ENCODE results near the gene CCL22. TPM values are rescaled to one million over a fixed set of nuclear protein-coding genes. Genes with fewer than 3 reads are reported as not detected.
"Not testable (repeated sequence)": the region's sequence is repeated elsewhere in the genome, so short reads cannot be mapped to it uniquely, and the experiment has no call there.

Gene CCL22
- total RNA-seq, 1 donor from 2014 or later, result not detected

DNA sequence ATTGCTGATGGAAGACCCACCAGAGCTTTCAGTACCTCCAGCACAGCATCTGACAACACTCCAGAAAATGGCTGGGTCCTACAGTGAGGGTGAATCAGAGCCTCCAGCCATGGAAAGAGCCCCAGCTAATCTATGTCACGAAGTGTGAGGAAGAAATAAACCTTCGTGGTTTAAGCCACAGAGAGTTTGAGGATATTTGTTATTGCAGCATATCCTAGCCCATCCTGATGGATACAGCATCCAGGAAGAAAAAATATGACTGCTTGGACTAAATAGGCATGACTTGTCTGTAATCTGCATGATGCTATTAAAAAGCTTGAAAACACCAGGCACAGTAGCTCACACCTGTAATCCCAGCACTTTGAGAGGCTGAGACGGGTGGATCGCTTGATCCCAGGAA is 32.7 kb downstream of the CCL22 start:
- FAIRE-seq, result no peak
- DNase-seq (ENCODE audit: low spot score in 2 of 2), result no peak

GRCh38 chr16:57391708-57392107 is 33.1 kb downstream of the CCL22 start:
- FAIRE-seq, result no peak
- DNase-seq (ENCODE audit: low spot score in 2 of 2), result no peak

DNA sequence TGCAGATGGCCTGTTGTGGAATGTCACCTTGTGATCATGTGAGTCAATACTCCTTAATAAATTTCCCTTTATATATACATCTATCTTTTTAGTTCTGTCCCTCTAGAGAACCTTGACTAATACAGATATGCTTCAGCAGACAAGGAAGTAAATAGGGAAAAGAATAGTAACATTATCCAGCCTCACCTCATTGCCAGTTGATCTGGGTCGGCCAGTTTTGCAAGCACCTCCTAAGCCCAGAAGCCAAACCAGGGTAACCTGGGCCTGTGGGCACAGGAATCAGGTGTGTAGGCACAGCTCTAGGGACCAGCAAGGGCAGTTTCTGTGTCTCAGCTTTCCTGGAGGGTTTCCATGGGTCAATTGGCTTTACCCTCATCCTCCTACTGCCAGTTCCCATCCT is 34.1 kb downstream of the CCL22 start:
- DNase-seq (ENCODE audit: low spot score in 2 of 2) (no peak), FAIRE-seq (no peak)

- FAIRE-seq (no peak), DNase-seq (ENCODE audit: low spot score in 2 of 2) (no peak)
Observed at GRCh38 chr16:57394444-57394843, 35.9 kb downstream of the CCL22 start.

DNA sequence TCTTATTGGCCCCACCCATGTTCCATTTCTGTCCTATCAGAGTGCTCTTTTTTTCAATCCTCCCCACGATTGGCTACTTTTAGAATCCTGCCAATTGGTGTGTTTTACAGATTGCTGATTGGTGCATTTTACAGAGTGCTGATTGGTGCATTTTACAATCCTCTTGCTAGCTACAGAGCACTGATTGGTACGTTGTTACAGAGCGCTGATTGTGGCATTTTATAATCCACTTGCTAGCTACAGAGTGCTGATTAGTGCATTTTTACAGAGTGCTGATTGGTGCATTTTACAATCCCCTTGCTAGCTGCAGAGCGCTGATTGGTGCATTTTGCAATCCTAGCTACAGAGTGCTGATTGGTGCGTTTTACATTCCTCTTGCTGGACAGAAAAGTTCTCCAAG is 36.4 kb downstream of the CCL22 start:
- FAIRE-seq (no peak), DNase-seq (ENCODE audit: low spot score in 2 of 2) (no peak)

- DNase-seq (ENCODE audit: low spot score in 2 of 2) (no peak), FAIRE-seq (no peak)
Observed at GRCh38 chr16:57396786-57397185, 38.2 kb downstream of the CCL22 start.

DNA sequence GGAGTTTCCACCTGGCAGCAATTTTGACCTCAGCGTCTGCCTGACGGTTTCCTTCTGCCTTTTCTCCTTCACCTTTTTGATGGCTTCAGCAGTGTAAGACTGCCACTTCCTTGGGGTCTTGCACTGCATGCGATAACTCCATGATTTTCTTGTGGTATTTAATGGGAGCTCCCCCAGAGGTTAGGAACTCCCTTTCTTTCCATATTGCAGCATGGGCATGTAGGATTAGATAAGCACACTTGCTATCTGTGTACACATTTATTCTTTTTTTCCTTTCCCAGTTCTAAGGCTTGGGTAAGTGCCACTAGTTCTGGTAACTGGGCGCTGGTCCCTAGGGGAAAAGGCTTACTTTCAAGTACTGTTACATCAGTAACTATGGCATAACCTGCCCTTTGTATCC is 38.9 kb downstream of the CCL22 start:
- not testable (repeated sequence) for DNase-seq (ENCODE audit: low spot score in 2 of 2); FAIRE-seq

DNA sequence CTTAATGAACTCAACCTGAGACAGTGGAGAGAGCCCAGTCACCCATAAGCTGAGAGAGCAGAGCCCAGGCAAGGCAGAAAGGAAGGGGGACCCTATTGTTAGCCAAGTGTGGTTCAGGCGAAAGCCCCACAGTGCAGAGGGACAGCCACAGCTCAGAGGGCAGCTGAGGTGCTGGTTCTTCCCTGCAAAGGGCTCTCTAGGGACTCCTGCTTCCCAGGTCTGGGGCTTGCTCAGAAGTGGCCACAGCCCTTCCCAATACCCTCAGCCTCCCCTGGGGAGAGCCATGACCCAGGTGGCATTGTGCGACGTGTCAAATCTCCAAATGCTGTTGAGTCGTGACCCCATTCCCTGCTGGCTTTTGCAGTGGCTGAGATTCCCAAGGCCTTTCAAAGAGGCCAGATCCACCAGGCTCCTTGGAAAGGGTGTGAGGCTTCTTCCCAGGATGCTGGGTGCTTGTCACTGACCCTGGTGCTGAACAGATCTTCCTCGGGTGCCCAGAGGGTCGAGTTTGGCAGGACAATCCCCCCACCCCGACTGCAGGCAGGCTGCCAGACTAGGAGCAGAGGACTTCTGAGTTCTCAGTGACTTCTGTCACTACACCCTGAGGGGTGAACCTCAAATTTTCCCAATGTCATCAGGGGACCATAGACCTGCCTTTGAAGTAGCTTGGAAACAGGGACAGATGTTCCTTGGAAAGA is 43.5 kb downstream of the CCL22 start:
- DNase-seq (ENCODE audit: low spot score in 2 of 2) (no peak), FAIRE-seq (no peak)

DNA sequence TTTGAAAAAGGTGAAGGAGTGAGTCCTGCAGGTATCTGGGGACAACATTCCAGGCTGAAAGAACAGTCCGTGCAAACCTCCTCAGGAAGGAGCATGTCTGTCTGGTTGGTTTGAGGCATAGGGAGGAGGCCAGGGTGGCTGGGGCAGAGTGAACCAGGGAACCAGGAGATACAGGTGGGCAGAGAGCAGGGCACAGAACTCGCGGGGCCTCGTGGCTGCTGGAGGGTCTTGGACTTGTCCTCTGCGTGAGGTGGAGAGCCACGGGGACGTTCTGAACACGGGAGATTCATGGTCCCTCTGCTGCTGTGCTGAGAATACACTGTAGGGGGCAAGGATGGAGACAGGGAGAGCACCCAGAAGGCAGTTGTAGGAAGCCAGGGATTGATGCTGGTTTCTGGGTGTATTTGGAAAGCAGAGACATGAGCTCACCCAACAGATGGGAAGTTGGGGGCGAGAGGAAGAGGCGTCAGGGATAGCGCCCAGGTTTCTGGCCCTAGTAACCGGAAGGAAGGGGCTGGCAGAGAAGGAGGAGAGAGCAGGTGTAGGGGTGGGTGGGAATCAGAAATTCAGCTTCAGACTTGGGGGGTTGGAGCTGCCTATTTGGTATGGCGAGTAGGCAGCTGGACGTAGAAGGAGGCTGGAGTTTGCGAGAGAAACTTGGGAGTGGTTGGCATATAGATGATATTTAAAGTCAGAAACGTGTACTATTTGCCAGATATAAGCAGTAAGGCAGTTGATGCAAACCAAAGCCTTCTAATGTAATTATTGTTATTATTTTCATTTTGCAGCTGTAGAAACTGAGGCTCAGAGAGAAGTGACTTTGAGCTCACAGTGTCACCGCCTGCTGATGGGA is 45.6 kb downstream of the CCL22 start, which contains the start of gene CCL17:
Gene CCL17 (plus strand): TSS at position 803 of the 853 bp plus-strand sequence. CDS start 9,166 bp downstream, outside the sequence.
- FAIRE-seq, result no peak
- no peak for DNase-seq (ENCODE audit: low spot score in 2 of 2)

DNA sequence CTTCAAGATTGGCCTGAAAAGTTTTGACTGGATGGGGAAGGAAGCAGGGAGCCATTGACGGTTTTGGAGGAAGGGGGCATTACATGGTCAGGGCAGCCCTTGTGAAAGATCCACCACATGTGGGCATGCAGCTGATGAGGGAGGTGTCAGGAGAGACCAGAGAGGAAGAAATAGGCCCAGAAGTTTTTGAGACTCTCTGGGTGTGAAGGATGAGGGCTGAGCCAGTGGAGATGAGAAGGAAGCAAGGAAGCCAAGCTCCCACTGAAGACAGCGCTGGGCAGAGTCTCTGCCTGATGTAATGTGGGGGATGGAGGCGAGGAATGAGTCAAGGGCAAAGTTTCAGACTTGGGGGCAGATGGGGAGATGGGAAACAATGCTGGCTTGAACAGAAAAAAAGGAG is 46.5 kb downstream of the CCL22 start:
- DNase-seq (ENCODE audit: low spot score in 2 of 2) (no peak), FAIRE-seq (no peak)

GRCh38 chr16:57406881-57407280 is 48.3 kb downstream of the CCL22 start:
- FAIRE-seq (no peak), DNase-seq (ENCODE audit: low spot score in 2 of 2) (no peak)

- DNase-seq (ENCODE audit: low spot score in 2 of 2) (no peak), FAIRE-seq (no peak)
Observed at GRCh38 chr16:57407521-57408353, 49.2 kb downstream of the CCL22 start.

- no peak for FAIRE-seq
- no peak for DNase-seq (ENCODE audit: low spot score in 2 of 2)
Observed at GRCh38 chr16:57409065-57409464, 50.5 kb downstream of the CCL22 start.

DNA sequence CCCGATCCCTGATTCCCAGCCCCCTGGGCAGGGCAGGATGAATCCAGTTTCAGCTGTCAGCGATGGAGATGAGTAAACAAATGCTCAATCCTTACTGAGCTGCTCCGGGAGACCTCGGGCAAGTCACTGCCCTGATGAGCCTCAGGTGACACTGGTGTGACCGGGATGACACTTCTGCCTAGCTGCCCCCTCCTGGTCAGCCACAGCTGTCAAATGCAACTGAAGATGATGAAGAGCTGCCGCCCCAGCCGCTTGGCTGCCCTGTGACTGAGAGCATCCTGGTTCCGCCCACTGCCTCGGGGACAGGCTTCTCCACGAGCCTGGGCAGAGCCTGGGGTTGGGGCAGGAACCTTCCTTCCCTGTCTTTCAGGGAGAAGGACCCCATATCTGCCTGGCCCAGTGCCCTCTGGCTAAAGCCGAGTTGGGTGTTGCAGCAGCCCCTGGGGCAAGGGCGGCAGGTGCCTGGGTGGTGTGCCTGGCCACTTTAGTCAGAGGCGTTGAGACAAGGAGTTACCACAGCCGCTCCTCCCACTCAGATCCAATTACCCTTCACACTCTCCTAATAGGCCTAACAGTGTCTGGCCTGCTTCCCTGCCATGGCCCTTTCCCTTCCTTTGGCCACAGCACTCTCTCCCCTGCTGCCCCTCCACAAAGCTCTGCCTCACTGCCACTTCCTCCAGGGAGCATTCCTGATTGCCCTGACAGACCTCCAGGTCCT is 51.4 kb downstream of the CCL22 start:
- FAIRE-seq (no peak), DNase-seq (ENCODE audit: low spot score in 2 of 2) (no peak)

GRCh38 chr16:57411362-57411976 is 52.9 kb downstream of the CCL22 start:
- FAIRE-seq (no peak), DNase-seq (ENCODE audit: low spot score in 2 of 2) (no peak)

DNA sequence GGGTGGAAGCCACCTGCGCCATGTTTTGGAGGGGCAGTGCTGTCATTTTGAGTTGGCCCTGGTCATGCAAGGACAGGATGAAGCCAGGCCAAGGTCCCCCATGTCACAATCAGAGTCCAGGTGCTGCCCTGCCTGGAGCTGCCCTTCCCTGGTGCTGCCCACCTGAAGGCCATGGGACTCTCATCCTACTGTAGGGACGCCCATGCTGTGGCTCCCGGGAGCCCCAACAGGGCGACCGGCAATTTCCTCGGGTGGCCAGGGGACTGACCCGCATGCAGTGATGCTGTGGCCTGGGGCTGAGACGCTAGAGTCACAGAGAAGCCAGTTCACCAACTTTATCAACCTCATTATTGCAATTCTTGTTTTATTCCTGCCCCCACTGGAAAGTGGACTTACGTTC is 54.0 kb downstream of the CCL22 start:
- no peak for FAIRE-seq
- no peak for DNase-seq (ENCODE audit: low spot score in 2 of 2)

DNA sequence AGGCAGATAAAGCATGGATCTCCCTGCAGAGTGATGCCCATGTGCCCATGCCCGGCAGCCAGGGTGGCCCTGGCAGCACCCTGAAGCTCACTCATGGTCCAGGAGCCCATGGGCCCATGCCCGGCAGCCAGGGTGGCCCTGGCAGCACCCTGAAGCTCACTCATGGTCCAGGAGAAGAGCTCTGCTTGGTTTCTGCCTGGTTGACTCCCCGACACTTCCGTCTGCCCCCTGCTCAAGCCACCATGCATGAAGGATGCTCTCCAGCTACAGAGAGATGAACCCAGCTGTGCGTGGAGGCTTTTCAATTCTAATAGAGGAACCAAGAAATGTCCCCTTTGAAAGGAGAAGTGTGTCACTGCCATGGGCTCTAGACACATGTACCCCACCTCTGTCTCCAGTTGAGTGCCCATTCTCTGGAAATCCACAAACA is 54.7 kb downstream of the CCL22 start:
- no peak for FAIRE-seq
- no peak for DNase-seq (ENCODE audit: low spot score in 2 of 2)

DNA sequence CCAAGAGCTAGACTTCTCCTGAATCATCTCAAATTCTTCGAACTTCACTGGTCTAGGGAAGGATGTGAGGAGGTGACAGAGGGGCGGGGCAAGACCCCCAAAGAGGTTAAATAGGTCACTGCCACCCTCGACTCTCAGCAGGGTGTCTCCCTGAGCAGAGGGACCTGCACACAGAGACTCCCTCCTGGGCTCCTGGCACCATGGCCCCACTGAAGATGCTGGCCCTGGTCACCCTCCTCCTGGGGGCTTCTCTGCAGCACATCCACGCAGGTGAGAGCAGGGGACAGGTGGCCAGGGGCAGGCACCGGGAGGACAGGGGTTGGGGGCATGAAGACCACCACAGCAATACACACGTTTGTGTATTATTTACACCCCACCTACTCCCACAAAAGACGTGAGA is 55.1 kb downstream of the CCL22 start:
- FAIRE-seq, result no peak
- no peak for DNase-seq (ENCODE audit: low spot score in 2 of 2)
